Measurements from ENCODE around the gene CDK5.

DNA sequence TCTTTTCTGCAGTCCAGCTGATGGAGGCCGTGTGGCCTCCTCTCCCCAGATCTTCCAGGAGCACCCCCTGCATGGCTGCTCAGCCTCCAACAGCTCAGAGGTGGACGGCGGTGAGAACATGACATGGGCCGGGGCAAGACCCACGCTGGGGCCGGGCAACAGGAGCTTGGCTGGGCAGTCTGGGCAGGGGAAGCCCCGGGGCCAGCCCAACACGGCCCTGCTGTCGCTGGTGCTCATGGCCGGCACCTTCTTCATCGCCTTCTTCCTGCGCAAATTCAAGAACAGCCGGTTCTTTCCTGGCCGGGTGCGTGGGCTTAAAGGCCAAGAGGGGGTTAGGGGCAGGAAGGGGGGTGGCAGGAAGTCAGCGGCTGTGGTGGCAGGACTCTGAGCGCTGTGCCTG, 16.3 kb upstream of the CDK5 start:
- TF ChIP-seq CTCF (optimal IDR thresholded peaks at IDR 0.05 in 1 of 3, IDR thresholded peaks at IDR 0.05 in 1 of 3, conservative IDR thresholded peaks at IDR 0.05 in 1 of 3; ENCODE audit: extremely low read depth in 1 of 3, insufficient read depth in 2 of 3, low read length in 3 of 3) (no peak), EZH2 (IDR thresholded peaks at IDR 0.05; ENCODE audit: low read length) (no peak)

Measured in keratinocyte (primary cell).